Midbrain (tissue), 1 donor: Measurements from ENCODE around the gene B4GALT3.

Source experiments
- DNase-seq: peaks from one replicate; lab custom pipeline; 2025; lab: John Stamatoyannopoulos, UW

Gene B4GALT3

GRCh38 chr1:161188381-161188780 lies 11.1 kb upstream of the B4GALT3 start:
- DNase-seq = no peak

- no peak for DNase-seq
These were observed 10.0 kb upstream of the B4GALT3 start for GRCh38 chr1:161187311-161187710.

- peak; percentile 23 for DNase-seq
These were observed 8.5 kb upstream of the B4GALT3 start for GRCh38 chr1:161185732-161186311.

- DNase-seq = peak; percentile 41
These were observed 8.0 kb upstream of the B4GALT3 start for GRCh38 chr1:161185282-161185682.

GRCh38 chr1:161182214-161182613 lies 4.9 kb upstream of the B4GALT3 start:
- no peak for DNase-seq

- peak; percentile 13 for DNase-seq
These were observed 3.3 kb upstream of the B4GALT3 start for GRCh38 chr1:161180639-161181038.

GRCh38 chr1:161179698-161180097 lies 2.4 kb upstream of the B4GALT3 start:
- no peak for DNase-seq

GRCh38 chr1:161177936-161178244 lies 583 bp upstream of the B4GALT3 start:
- no peak for DNase-seq

- no peak for DNase-seq
These were observed 717 bp downstream of the B4GALT3 start for GRCh38 chr1:161176468-161177111.

- DNase-seq = no peak
These were observed 1.4 kb downstream of the B4GALT3 start for GRCh38 chr1:161175771-161176453.

GRCh38 chr1:161174911-161175310 lies 2.4 kb downstream of the B4GALT3 start:
- DNase-seq = no peak

- DNase-seq = no peak
These were observed 3.6 kb downstream of the B4GALT3 start for GRCh38 chr1:161173711-161174110.

- no peak for DNase-seq
These were observed 4.4 kb downstream of the B4GALT3 start for GRCh38 chr1:161172776-161173376.

- DNase-seq = no peak
These were observed 5.0 kb downstream of the B4GALT3 start for GRCh38 chr1:161172349-161172748.

GRCh38 chr1:161171696-161172095 lies 5.6 kb downstream of the B4GALT3 start:
- no peak for DNase-seq

- no peak for DNase-seq
These were observed 6.1 kb downstream of the B4GALT3 start for GRCh38 chr1:161171191-161171590.

- no peak for DNase-seq
These were observed 8.4 kb downstream of the B4GALT3 start for GRCh38 chr1:161168906-161169305.

- no peak for DNase-seq
These were observed 10.4 kb downstream of the B4GALT3 start for GRCh38 chr1:161166669-161167548.

- DNase-seq = peak; percentile 99
These were observed 11.3 kb downstream of the B4GALT3 start, which contains the start of gene PPOX for GRCh38 chr1:161165742-161166668. TSS of gene PPOX (plus strand) at chr1:161166426. CDS start at chr1:161166848, 422 bp downstream.

- no peak for DNase-seq
These were observed 12.3 kb downstream of the B4GALT3 start for GRCh38 chr1:161164901-161165610.
